ENCODE data around the gene KIAA0825. TPM values are rescaled to one million over a fixed set of nuclear protein-coding genes. Genes with fewer than 3 reads are reported as not detected.

KIAA0825 gene
- total and polyA plus RNA-seq, 2 of the 8 experiments (the other 6 are each of a cell fraction or from before 2014, with no cell fraction given) = 0.60 to 1.0 TPM

DNA sequence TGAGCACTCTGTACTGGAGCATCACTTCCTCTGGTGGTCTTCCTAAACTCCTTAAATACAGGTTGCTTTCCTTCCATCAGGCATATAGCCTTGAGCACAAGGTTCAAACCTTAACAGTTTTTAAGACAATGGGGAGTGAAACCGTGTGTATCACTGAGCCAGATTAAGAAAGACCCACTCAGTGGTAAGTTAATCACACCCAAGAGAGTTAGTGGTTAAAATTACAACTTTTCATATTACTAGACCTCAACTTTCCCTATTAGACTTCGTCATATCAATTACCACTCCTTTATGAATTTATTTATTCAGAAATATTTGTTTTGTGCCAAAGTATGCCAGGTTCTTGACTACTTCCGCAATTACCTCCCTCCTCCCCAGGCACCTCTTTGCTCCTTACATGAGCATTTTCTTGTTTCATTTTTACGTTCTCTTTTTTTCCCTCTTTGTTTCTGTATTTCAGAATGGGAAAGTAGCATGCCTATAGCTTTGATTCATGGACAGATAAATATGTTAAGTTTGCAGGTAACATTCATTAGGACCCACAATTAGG lies 351.0 kb downstream of the KIAA0825 start:
- Histone ChIP-seq H3K27ac (ENCODE audit: low read depth, low read length) (no peak overlapping the region), H2BK120ac (replicated peaks; ENCODE audit: low read depth, low read length) (no peak overlapping the region), H2AK5ac (ENCODE audit: low read depth, low read length) (no peak overlapping the region), H3K4ac (replicated peaks; ENCODE audit: insufficient read length, low read depth, low read length) (no peak overlapping the region), H2AFZ (ENCODE audit: low read length) (no peak overlapping the region), H2BK5ac (ENCODE audit: low read depth, low read length) (no peak overlapping the region), H4K91ac (replicated peaks; ENCODE audit: insufficient read length, low read length) (no peak overlapping the region), H4K8ac (ENCODE audit: extremely low read depth, insufficient read depth, low read length) (no peak overlapping the region), H3K27me3 (replicated peaks in 1 of 4; ENCODE audit: control insufficient read depth in 3 of 4, extremely low read depth in 1 of 4, insufficient read depth in 3 of 4, low read length in 3 of 4) (no peaks in the 10 kb centered on the region), H3K18ac (ENCODE audit: extremely low read depth, low read length) (no peak overlapping the region), H3K23me2 (ENCODE audit: low read depth, low read length) (no peaks in the 10 kb centered on the region), H2BK12ac (ENCODE audit: low read depth, low read length) (no peak overlapping the region), H2BK15ac (ENCODE audit: low read length) (no peak overlapping the region), H3K9me3 (ENCODE audit: insufficient read depth in 2 of 2, low read depth in 1 of 2, low read length in 1 of 2) (no peaks in the 10 kb centered on the region; a peak in 1 of 4 replicates), H4K5ac (ENCODE audit: insufficient read length, low read depth, low read length) (no peak overlapping the region), H3K36me3 (ENCODE audit: control insufficient read depth in 2 of 4, insufficient read depth in 4 of 4, low read length in 3 of 4) (no peaks in the 10 kb centered on the region; a peak in 1 of 8 replicates), H3K79me1 (ENCODE audit: low read depth, low read length) (no peaks in the 10 kb centered on the region; the same call in 1 of the 2 replicates), H3K23ac (ENCODE audit: insufficient read length) (no peak overlapping the region), H3K4me1 (replicated peaks in 1 of 4; ENCODE audit: control insufficient read depth in 3 of 4, insufficient read depth in 4 of 4, low read length in 3 of 4) (no peaks in the 10 kb centered on the region), H3K14ac (ENCODE audit: insufficient read length) (no peak overlapping the region), H3K79me2 (ENCODE audit: control insufficient read depth in 1 of 2, insufficient read depth in 2 of 2, low read length in 2 of 2) (peaks cover 0 to 89% of the 10 kb centered on the region in 2 experiments; a peak in 2 of 4 replicates), H2BK20ac (ENCODE audit: low read length) (no peak overlapping the region), H3K56ac (replicated peaks; ENCODE audit: insufficient read length, low read depth, low read length) (no peak overlapping the region), H4K20me1 (replicated peaks in 1 of 2; ENCODE audit: control insufficient read depth in 1 of 2, insufficient read depth in 2 of 2, low read length in 2 of 2) (peaks cover 1 to 2% of the 10 kb centered on the region in 2 experiments), H3K9ac (replicated peaks in 1 of 4; ENCODE audit: extremely low read depth in 1 of 4, low read depth in 3 of 4, low read length in 3 of 4) (no peak overlapping the region), H3K4me2 (ENCODE audit: insufficient read depth in 1 of 2, low read depth in 2 of 2, low read length in 2 of 2) (no peak overlapping the region), H3K4me3 (ENCODE audit: extremely low read depth in 1 of 4, insufficient read depth in 2 of 4, low read depth in 3 of 4, low read length in 4 of 4) (no peak overlapping the region)
- DNase-seq (ENCODE audit: low read depth in 1 of 2, low spot score in 2 of 2) = no peak
- 88% methylated on average over 4 of the region's 4 CpGs; no CpG with 5 or more reads in 1 of the 2 experiments for WGBS, 2 experiments (ENCODE audit: extremely low coverage in 1 of 2, insufficient coverage in 1 of 2, insufficient read length in 1 of 2, insufficient replicate concordance in 2 of 2, low coverage in 1 of 2, low lambda C conversion rate in 2 of 2, missing lambda C conversion rate in 1 of 2)
- FAIRE-seq = no peak
- ChIA-PET POLR2A (ENCODE audit: partially characterized antibody) (no interaction called here), CTCF (ENCODE audit: partially characterized antibody) (no interaction called here)
- no peak for TF ChIP-seq SUZ12 (IDR thresholded peaks at IDR 0.05; ENCODE audit: low read length)
- no peak for TF ChIP-seq BCL11A (IDR thresholded peaks at IDR 0.05; ENCODE audit: low read depth in 2 of 2, low read length in 2 of 2)
- TF ChIP-seq RFX5 (IDR thresholded peaks at IDR 0.05; ENCODE audit: borderline replicate concordance, low read depth, low read length) = no peak
- no peak for TF ChIP-seq RAD21 (IDR thresholded peaks at IDR 0.05 in 1 of 2, conservative IDR thresholded peaks at IDR 0.05 in 1 of 2; ENCODE audit: low read depth in 2 of 2, low read length in 2 of 2)
- TF ChIP-seq KDM4A (IDR thresholded peaks at IDR 0.05; ENCODE audit: low read depth, low read length, severe bottlenecking) = no peak
- no peak for TF ChIP-seq SIRT6 (IDR thresholded peaks at IDR 0.05; ENCODE audit: low read length)
- TF ChIP-seq, protein P1, sequence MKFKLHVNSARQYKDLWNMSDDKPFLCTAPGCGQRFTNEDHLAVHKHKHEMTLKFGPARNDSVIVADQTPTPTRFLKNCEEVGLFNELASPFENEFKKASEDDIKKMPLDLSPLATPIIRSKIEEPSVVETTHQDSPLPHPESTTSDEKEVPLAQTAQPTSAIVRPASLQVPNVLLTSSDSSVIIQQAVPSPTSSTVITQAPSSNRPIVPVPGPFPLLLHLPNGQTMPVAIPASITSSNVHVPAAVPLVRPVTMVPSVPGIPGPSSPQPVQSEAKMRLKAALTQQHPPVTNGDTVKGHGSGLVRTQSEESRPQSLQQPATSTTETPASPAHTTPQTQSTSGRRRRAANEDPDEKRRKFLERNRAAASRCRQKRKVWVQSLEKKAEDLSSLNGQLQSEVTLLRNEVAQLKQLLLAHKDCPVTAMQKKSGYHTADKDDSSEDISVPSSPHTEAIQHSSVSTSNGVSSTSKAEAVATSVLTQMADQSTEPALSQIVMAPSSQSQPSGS (IDR thresholded peaks at IDR 0.05; ENCODE audit: low read length) = no peak
- TF ChIP-seq HDAC2 (IDR thresholded peaks at IDR 0.05; ENCODE audit: borderline replicate concordance in 1 of 2, low read depth in 2 of 2, low read length in 2 of 2) = no peak
- no peak for TF ChIP-seq CREB1 (IDR thresholded peaks at IDR 0.05)
- TF ChIP-seq CTBP2 (IDR thresholded peaks at IDR 0.05; ENCODE audit: borderline replicate concordance, insufficient read depth, insufficient read length, low read length) = no peak
- no peak for TF ChIP-seq GABPA (IDR thresholded peaks at IDR 0.05; ENCODE audit: borderline replicate concordance, insufficient read depth, low read length)
